Cortex of kidney (tissue), 1 donor: ENCODE data around the gene SSPN.

Source experiments
- DNase-seq: peaks from one replicate; lab custom pipeline; 2025; lab: John Stamatoyannopoulos, UW

The SSPN gene

GRCh38 chr12:26195250-26195640 is at the start of gene SSPN:
Gene SSPN (plus strand): TSS chr12:26195573. CDS start chr12:26195673, 100 bp downstream.
- no peak for DNase-seq

DNA sequence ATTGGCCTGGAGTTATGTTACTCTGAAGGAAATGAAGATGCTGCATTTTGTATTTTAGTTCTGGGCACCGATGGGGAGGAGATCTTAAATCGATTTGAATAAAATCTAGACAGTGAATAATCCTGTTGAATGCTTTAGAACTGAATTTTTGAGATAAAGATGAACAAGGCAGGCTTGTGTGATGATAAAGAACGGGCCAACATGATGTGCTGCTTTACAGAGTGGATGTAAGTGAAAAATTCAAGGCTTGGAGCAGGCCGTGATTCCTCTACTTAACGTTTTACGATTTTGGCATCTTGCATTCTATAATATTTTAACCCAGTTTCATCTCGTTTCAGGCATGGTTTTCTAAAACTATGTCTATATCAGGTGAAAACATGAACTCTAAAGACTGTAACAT is 47.1 kb upstream of the SSPN start:
- no peak for DNase-seq

DNA sequence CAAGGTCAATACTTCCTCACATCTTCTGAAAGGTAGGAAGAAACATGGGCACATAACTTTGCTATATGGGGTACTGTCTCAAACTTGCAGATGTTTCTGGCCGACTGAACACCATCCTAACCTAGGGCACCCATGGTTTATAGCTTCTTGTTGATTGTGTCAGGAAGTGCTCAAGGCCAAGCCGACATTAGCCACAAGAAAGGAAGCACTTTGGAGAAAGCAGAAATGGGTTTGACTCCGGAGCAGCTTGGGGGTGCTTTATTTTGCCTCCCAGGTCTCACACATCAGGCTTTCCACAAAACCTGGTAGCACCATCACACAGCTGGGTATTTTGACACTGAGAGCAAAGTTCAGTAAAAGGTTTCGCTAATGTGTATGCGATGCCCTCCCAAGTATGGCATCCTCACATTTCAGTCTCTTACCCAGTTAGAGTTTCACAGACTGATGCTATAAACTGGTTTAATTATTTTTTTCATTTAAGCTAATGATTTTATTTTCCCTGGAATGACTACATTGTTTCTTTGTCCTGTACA is 45.3 kb upstream of the SSPN start:
- DNase-seq = no peak

- DNase-seq = no peak
Measured at GRCh38 chr12:26150736-26151450, 44.5 kb upstream of the SSPN start.

GRCh38 chr12:26152507-26153102 is 42.8 kb upstream of the SSPN start:
- DNase-seq = no peak

DNA sequence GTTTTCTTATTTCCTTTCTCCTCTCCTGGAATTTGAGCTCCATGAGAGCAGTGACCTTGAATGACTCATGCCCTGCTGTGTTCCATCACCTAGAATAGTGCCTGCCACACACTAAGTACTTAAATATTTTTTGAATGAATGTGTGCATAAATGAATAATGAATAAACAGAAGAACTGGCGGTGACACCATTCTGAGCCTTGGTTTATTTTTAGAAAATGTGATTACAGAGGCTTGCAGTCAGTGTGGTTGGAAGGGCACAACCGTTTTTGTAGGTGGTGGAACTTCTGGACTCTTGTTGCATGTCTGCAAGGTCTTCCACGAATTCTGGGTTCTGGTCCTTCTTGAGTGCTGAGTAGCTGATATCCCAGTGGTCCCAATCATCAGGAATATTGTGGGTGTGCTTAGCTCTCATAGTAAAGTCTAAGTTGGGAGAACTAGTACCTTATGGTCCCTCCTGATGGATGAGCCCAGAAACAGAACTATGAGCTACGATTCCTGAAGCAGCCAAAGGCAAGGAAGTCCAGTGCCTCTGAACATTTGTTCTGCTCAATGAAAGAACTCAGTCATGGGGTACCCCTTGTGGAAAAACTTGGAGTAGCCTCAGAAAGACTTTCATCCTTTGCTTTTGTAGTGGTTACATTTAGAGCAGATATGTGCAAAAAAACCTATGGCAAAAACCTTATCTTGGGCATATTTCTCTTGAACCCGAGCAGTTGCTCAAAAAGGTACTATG is 41.8 kb upstream of the SSPN start:
- DNase-seq = no peak

DNA sequence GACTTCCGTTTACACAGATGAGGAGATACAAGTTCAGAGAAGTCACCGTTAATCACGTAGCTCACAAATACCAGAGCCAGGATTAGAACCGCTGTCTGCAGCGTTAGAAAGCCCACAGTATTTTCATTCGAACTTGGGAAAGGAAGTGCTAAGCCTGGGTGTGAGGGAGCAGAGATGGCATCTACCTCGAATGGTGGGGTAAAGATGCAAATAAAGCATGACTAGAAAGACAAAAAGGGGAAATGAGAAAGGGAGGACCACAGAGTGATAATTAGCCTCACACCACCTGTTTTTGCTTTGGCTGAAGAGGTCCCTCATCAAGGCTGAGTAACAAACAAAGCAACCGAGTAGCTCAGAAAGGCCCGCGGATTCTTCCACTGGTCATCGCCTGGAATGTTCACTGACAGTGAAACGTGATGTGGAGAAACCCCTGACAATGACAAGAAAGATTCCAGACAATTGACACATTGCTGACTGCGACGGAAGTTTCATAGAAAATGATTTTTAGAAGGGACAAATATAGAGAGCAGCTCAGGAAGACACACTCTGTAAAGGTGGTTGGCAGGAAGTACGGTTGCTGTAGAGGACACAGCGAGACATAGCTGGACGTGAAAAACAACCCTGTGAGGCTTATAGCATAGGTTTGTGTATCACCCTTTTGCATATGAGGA is 39.0 kb upstream of the SSPN start:
- no peak for DNase-seq

GRCh38 chr12:26157001-26157400 is 38.4 kb upstream of the SSPN start:
- no peak for DNase-seq

DNA sequence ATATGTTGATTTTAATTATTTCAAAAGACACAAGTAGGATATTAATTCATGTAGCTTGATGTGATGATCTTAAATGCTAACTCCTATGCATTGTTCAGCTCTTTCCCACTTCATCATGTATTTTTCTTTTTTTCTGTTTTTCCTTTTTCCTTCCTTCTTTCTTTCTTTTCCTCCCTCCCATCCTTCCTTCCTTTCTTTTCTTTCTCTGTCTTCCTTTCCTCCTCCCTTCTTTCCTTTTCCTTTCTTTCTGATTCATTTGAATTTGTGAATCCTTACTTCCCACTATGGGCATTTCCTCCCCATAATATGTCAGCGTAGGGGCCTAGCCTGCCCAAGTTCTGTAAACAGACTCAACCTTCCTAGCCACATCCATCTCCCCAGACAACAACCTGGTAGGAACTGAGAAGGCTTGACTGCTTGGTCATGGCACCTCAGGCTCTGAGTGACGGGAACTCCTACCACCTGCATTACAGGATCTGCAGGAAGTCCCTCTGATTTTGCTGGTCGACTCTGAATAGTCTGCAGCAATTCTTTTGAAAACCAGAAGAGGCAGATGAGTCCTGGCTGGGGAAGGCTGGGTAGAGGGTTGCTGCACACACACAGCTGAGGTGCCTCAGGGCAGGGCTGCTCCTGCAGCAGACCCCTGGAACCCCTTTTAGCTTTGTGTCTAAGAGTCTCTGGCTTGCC is 37.2 kb upstream of the SSPN start:
- DNase-seq = no peak

- DNase-seq = no peak
Measured at GRCh38 chr12:26162174-26162573, 33.2 kb upstream of the SSPN start.

DNA sequence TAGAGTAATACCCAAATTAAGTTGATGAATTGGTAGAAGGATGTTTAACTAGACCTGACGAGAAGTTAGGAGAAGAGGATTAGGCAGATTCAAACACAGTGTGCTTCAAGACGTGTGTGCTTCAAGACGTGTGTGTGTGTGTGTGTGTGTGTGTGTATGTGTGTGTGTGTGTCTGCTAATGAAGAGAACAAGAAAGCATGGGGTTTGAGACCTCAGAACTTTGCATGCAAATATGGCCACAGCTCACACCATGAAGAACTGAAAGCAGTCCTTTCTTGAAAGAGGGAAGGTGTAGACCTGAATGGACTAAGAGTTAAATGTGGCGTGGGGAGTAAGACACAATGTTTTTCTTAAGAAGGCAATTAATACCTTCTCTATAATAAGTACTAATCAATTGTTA is 32.5 kb upstream of the SSPN start:
- no peak for DNase-seq

GRCh38 chr12:26164118-26164517 is 31.3 kb upstream of the SSPN start:
- no peak for DNase-seq

- DNase-seq = no peak
Measured at GRCh38 chr12:26172013-26172412, 23.4 kb upstream of the SSPN start.

- DNase-seq = no peak
Measured at GRCh38 chr12:26172539-26172938, 22.8 kb upstream of the SSPN start.

- no peak for DNase-seq
Measured at GRCh38 chr12:26172946-26173552, 22.3 kb upstream of the SSPN start.

- no peak for DNase-seq
Measured at GRCh38 chr12:26176725-26177124, 18.6 kb upstream of the SSPN start.

GRCh38 chr12:26177283-26177682 is 18.1 kb upstream of the SSPN start:
- no peak for DNase-seq

DNA sequence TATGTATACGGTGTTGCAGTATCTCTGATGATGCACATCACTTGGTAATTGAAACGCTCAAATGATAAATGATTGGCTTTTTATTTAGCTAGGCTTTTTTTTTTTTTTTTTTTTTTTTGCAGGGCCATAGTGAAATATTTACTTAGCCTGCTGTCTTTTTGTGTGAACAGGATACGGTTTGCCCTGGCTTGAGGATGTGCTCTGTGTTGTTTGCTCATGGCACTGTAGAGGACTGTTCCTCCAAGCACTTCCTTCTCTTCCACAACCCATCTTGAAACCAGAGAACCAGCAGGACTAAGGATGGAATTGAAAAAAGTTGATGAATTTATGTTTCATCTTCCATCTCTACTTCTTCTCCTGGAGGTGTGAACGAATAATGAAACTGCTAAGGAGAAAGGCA is 15.5 kb upstream of the SSPN start:
- DNase-seq = no peak

GRCh38 chr12:26182377-26182776 is 13.0 kb upstream of the SSPN start:
- DNase-seq = no peak

DNA sequence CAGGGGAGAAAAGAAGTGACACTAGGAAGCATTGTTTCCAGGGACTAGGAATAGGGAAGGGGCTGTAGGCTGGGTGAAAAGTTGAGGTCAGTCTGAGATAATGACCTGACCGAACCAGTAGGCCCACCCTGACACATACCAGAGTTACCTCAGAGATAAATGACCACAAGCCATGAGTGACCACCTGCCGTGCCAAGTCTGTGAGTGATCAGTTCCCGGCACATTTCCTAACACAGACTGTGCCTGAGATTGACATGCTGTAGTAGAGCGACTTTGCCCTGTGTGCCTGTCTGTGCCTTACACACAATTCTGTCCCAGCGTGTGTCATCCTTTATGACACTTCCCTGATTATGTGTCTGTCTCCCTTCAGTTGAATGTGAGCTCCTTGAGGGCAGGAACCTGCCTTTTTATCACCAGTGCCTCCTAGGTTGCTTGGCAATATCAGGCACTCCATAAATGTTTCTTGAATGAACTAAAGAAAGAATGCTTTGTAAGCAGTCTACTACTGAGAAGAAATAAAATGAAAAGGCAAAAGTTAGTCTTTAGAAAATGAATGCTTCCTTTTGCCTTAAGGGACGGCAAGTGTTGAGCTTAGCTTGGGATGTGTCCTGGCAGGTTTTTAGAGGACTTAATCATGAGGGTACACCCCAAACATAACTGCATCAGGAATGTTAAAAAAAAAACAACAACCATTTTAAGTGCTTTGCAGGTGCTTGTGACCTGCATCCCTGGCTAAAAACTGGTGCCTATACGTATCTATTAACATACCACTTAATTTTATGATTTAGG is 9.6 kb upstream of the SSPN start:
- no peak for DNase-seq
